Loucy (cell line): ENCODE data around the gene HUNK.

ENCODE experiments used
- H2AFZ ChIP-seq: fragments of 200-600 bp; sonication (generic); 2 replicates; pipeline ENCODE4 v1.6.0; 2016; ENCODE audit warnings: antibody characterized with exemption, mild to moderate bottlenecking, low read length, moderate library complexity
- H3F3A ChIP-seq: fragments of 200-600 bp; 2 replicates; pipeline ENCODE4 v1.6.0; 2016; ENCODE audit warnings: antibody characterized with exemption, low read depth, mild to moderate bottlenecking
- H3K27me3 ChIP-seq: fragments of 200-600 bp; sonication (generic); 2 replicates; pipeline ENCODE4 v1.6.1; 2014; ENCODE audit warnings: low read length, mild to moderate bottlenecking; ENCODE audit not compliant: insufficient read depth, poor library complexity, severe bottlenecking
- H3K36me3 ChIP-seq: fragments of 200-600 bp; sonication (generic); 2 replicates; pipeline ENCODE4 v1.6.1; 2016; ENCODE audit warnings: low read length; ENCODE audit not compliant: insufficient read depth
- H3K4me1 ChIP-seq: fragments of 200-600 bp; sonication (generic); 2 replicates; pipeline ENCODE4 v1.5.1; 2014; ENCODE audit warnings: low read length, mild to moderate bottlenecking; ENCODE audit not compliant: insufficient read depth, poor library complexity, severe bottlenecking
- H3K4me2 ChIP-seq: fragments of 200-600 bp; sonication (generic); 2 replicates; pipeline ENCODE4 v1.6.0; 2014; ENCODE audit warnings: antibody characterized with exemption, low read length, low read depth, mild to moderate bottlenecking; ENCODE audit not compliant: poor library complexity, severe bottlenecking
- H3K4me3 ChIP-seq: fragments of 200-600 bp; sonication (generic); 2 replicates; pipeline ENCODE4 v1.5.1; 2014; ENCODE audit warnings: low read length, mild to moderate bottlenecking, mixed read lengths; ENCODE audit not compliant: poor library complexity, severe bottlenecking
- H3K79me2 ChIP-seq: fragments of 200-600 bp; sonication (generic); 2 replicates; pipeline ENCODE4 v1.6.1; 2014; ENCODE audit warnings: low read length; ENCODE audit not compliant: insufficient read depth
- H3K9ac ChIP-seq: fragments of 200-600 bp; sonication (generic); 2 replicates; pipeline ENCODE4 v1.6.0; 2014; ENCODE audit warnings: mild to moderate bottlenecking, low read depth, low read length, moderate library complexity; ENCODE audit not compliant: poor library complexity, severe bottlenecking
- H3K9me2 ChIP-seq: fragments of 200-600 bp; sonication (generic); replicated peaks from 2 replicates; pipeline ENCODE4 v1.6.1; 2016; ENCODE audit warnings: low read depth, low read length, mixed read lengths
- H3K9me3 ChIP-seq: fragments of 200-600 bp; sonication (generic); 2 replicates; pipeline ENCODE4 v1.6.1; 2014; ENCODE audit warnings: mild to moderate bottlenecking, antibody characterized with exemption, low read length, low read depth; ENCODE audit not compliant: insufficient read depth
- H4K20me1 ChIP-seq: fragments of 200-600 bp; sonication (generic); 2 replicates; pipeline ENCODE4 v1.6.0; 2014; ENCODE audit warnings: antibody characterized with exemption, low read length, mild to moderate bottlenecking; ENCODE audit not compliant: insufficient read depth, poor library complexity, severe bottlenecking
- CTCF ChIP-seq: fragments of 200-600 bp; sonication (generic); conservative IDR thresholded peaks from 2 replicates; pipeline ENCODE4 v1.5.1; 2014; ENCODE audit warnings: mild to moderate bottlenecking, antibody characterized with exemption, low read length
- EZH2phosphoT487 ChIP-seq: fragments of 200-600 bp; IDR thresholded peaks from 2 replicates; pipeline ENCODE4 v1.6.1; 2018; ENCODE audit warnings: antibody characterized with exemption, mild to moderate bottlenecking, moderate library complexity, borderline replicate concordance

Gene HUNK

DNA sequence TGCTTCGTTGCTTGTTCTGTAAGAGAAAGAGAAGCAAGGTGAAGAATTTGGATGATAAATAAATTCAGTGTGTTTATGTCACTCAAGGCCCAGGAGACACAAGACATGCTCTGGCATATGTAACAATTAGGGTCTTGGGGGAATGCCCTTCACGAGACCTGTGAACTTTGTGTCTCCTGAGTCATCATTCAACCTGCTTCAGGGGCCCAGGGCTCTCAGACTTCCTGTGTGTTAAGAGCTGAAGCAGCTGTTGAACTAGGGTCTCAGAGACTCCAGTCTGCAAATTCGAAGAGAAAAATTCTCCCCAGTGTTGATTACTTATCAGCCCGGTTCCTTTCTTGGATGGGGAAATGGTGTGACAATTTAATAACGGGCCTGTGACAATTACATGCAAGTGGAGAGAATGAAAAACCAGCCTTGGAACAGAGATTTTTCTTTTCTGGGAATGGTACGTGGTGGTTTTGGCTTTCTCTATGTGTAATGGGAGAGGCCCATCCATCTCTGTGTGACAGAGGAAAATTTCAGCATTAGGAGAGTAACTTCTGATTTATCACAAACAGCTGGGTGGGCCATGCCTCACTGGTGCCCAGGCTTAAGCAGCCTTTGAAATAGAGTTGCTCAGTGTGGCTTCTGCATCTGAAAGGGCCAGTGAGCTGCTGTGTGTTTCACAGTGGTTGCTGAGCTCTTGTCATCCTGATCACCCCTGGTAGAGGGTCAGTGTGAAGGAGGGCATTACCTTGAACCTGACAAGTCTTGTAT lies 22.4 kb downstream of the HUNK start:
- Histone ChIP-seq H3K4me1 (no peaks in the 10 kb centered on the region), H4K20me1 (no peaks in the 10 kb centered on the region), H3K9ac (no peak overlapping the region), H3K4me3 (no peak overlapping the region), H3K4me2 (no peak overlapping the region), H3K36me3 (no peaks in the 10 kb centered on the region), H3F3A (no peaks in the 10 kb centered on the region), H3K79me2 (no peaks in the 10 kb centered on the region), H3K9me2 (no peaks in the 10 kb centered on the region), H2AFZ (no peak overlapping the region), H3K27me3 (no peaks in the 10 kb centered on the region), H3K9me3 (no peaks in the 10 kb centered on the region)
- TF ChIP-seq CTCF: no peak
- no peak for TF ChIP-seq EZH2phosphoT487

DNA sequence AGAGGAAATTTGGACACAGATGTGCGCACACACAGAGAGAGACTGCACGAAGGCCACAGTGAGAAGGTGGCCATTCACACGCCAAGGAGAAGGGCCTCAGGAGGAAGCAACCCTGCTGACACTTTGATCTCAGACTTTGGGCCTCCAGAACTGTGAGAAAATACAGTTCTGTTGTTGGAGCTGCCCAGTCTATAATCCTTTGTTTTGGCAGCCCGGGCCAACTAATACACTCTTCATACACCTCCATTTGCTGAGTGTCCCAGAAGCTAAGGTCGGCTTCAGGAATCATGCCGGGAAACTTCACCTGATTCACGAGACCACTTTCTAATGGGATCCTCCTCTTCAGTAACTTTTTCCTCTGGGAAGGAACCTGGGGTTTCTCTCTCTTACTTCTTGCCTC lies 23.2 kb downstream of the HUNK start:
- no peaks in the 10 kb centered on the region for H4K20me1 ChIP-seq
- no peaks in the 10 kb centered on the region for H3K9me2 ChIP-seq
- H3K4me2 ChIP-seq: no peak overlapping the region
- no peak overlapping the region for H3K9ac ChIP-seq
- H3K9me3 ChIP-seq: no peaks in the 10 kb centered on the region
- no peaks in the 10 kb centered on the region for H3K79me2 ChIP-seq
- H3K4me3 ChIP-seq: no peak overlapping the region
- H3K36me3 ChIP-seq: no peaks in the 10 kb centered on the region
- no peaks in the 10 kb centered on the region for H3F3A ChIP-seq
- H3K4me1 ChIP-seq: no peaks in the 10 kb centered on the region
- no peak overlapping the region for H2AFZ ChIP-seq
- no peak for TF ChIP-seq EZH2phosphoT487
- TF ChIP-seq CTCF: no peak
- no peaks in the 10 kb centered on the region for H3K27me3 ChIP-seq

GRCh38 chr21:31897311-31897710 lies 24.5 kb downstream of the HUNK start:
- Histone ChIP-seq H3K79me2 (no peaks in the 10 kb centered on the region), H3K36me3 (no peaks in the 10 kb centered on the region), H3K9me3 (no peaks in the 10 kb centered on the region), H3K4me1 (no peaks in the 10 kb centered on the region), H3K9me2 (no peaks in the 10 kb centered on the region), H3K4me2 (no peak overlapping the region), H2AFZ (no peak overlapping the region), H3K27me3 (no peaks in the 10 kb centered on the region), H3K4me3 (no peak overlapping the region), H4K20me1 (no peaks in the 10 kb centered on the region), H3F3A (no peaks in the 10 kb centered on the region), H3K9ac (no peak overlapping the region)
- TF ChIP-seq EZH2phosphoT487 (no peak), CTCF (no peak)
